ENCODE data around the gene SPRING1.

Gene SPRING1

DNA sequence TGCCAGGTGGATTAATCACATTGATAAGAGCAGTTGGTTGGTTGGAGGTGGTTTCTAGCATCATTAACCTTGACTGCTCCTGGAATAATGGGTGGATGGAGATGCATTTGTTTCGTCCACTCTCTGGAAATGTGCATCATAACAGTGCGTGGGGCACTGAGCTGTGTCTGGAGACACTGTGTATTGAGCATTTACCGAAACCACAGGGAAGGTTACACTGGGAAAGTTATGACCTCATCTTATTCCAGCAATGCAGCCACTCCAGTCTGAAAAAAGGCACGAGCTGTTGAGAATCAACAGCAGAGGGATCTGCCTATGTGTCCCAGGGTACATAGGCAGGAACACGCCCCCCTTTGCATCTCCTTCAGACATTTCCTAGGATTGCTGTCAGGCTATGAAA lies 27.4 kb upstream of the SPRING1 start (continued):
- no peak for TF ChIP-seq ZNF529 (tag by site-specific recombination; IDR thresholded peaks at IDR 0.05; ENCODE audit: insufficient replicate concordance)
- no peak for TF ChIP-seq ZNF768 (tag by site-specific recombination; IDR thresholded peaks at IDR 0.05)
- no peak for TF ChIP-seq ZNF610 (tag by site-specific recombination; IDR thresholded peaks at IDR 0.05; ENCODE audit: borderline replicate concordance)
- peak; percentile 40; the same call in 1 of the 2 replicates for TF ChIP-seq KLF10 (tag by site-specific recombination; IDR thresholded peaks at IDR 0.05)
- TF ChIP-seq, protein P1, sequence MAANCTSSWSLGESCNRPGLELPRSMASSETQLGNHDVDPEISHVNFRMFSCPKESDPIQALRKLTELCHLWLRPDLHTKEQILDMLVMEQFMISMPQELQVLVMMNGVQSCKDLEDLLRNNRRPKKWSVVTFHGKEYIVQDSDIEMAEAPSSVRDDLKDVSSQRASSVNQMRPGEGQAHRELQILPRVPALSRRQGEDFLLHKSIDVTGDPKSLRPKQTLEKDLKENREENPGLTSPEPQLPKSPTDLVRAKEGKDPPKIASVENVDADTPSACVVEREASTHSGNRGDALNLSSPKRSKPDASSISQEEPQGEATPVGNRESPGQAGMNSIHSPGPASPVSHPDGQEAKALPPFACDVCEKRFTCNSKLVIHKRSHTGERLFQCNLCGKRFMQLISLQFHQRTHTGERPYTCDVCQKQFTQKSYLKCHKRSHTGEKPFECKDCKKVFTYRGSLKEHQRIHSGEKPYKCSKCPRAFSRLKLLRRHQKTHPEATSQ (tag by site-specific recombination; IDR thresholded peaks at IDR 0.05) = no peak
- 0 out of 2 replicates have a peak, but pooled peaks have one; percentile 29 for TF ChIP-seq KLF9 (tag by site-specific recombination; IDR thresholded peaks at IDR 0.05; ENCODE audit: low read depth)
- TF ChIP-seq ZNF600 (tag by site-specific recombination; IDR thresholded peaks at IDR 0.05) = 0 out of 2 replicates have a peak, but pooled peaks have one; percentile 11
- peak; percentile 83 for TF ChIP-seq ZBTB17 (tag by site-specific recombination; IDR thresholded peaks at IDR 0.05)
- no peak for TF ChIP-seq ZIC2 (tag by site-specific recombination; IDR thresholded peaks at IDR 0.05)
- TF ChIP-seq ZBTB7A (tag by site-specific recombination; IDR thresholded peaks at IDR 0.05; ENCODE audit: low read depth) = no peak
- TF ChIP-seq ATF2 (tag by site-specific recombination; IDR thresholded peaks at IDR 0.05; ENCODE audit: low read depth) = peak; percentile 89
- TF ChIP-seq ZFP69B (tag by site-specific recombination; IDR thresholded peaks at IDR 0.05) = no peak
- TF ChIP-seq, protein P2, sequence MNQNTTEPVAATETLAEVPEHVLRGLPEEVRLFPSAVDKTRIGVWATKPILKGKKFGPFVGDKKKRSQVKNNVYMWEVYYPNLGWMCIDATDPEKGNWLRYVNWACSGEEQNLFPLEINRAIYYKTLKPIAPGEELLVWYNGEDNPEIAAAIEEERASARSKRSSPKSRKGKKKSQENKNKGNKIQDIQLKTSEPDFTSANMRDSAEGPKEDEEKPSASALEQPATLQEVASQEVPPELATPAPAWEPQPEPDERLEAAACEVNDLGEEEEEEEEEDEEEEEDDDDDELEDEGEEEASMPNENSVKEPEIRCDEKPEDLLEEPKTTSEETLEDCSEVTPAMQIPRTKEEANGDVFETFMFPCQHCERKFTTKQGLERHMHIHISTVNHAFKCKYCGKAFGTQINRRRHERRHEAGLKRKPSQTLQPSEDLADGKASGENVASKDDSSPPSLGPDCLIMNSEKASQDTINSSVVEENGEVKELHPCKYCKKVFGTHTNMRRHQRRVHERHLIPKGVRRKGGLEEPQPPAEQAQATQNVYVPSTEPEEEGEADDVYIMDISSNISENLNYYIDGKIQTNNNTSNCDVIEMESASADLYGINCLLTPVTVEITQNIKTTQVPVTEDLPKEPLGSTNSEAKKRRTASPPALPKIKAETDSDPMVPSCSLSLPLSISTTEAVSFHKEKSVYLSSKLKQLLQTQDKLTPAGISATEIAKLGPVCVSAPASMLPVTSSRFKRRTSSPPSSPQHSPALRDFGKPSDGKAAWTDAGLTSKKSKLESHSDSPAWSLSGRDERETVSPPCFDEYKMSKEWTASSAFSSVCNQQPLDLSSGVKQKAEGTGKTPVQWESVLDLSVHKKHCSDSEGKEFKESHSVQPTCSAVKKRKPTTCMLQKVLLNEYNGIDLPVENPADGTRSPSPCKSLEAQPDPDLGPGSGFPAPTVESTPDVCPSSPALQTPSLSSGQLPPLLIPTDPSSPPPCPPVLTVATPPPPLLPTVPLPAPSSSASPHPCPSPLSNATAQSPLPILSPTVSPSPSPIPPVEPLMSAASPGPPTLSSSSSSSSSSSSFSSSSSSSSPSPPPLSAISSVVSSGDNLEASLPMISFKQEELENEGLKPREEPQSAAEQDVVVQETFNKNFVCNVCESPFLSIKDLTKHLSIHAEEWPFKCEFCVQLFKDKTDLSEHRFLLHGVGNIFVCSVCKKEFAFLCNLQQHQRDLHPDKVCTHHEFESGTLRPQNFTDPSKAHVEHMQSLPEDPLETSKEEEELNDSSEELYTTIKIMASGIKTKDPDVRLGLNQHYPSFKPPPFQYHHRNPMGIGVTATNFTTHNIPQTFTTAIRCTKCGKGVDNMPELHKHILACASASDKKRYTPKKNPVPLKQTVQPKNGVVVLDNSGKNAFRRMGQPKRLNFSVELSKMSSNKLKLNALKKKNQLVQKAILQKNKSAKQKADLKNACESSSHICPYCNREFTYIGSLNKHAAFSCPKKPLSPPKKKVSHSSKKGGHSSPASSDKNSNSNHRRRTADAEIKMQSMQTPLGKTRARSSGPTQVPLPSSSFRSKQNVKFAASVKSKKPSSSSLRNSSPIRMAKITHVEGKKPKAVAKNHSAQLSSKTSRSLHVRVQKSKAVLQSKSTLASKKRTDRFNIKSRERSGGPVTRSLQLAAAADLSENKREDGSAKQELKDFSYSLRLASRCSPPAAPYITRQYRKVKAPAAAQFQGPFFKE (tag by site-specific recombination; IDR thresholded peaks at IDR 0.05; ENCODE audit: borderline replicate concordance) = no peak
- TF ChIP-seq SETDB1 (IDR thresholded peaks at IDR 0.05; ENCODE audit: insufficient read length, low read length) = no peak
- TF ChIP-seq YY1 (tag by site-specific recombination; IDR thresholded peaks at IDR 0.05) = no peak
- TF ChIP-seq ZNF658 (tag by site-specific recombination; IDR thresholded peaks at IDR 0.05) = no peak
- no peak for TF ChIP-seq SP7 (tag by site-specific recombination; IDR thresholded peaks at IDR 0.05)

- H3K4me1 ChIP-seq (ENCODE audit: control insufficient read depth, insufficient read depth, low read length) = no peaks in the 10 kb centered on the region; the same call in 1 of the 2 replicates
- POLR2A ChIA-PET = no interaction called here
- CTCF ChIA-PET = no interaction called here
- no peak overlapping the region for H3K4me3 ChIP-seq (ENCODE audit: low read depth, low read length)
- H3K9me3 ChIP-seq (ENCODE audit: control insufficient read depth, insufficient read depth, low read depth, low read length) = no peaks in the 10 kb centered on the region
- H3K36me3 ChIP-seq (ENCODE audit: control insufficient read depth in 2 of 2, insufficient read depth in 1 of 2, low read length in 2 of 2) = peaks cover 7 to 12% of the 10 kb centered on the region in 2 experiments; a peak in 2 of 3 replicates
- no peak overlapping the region for H3K27ac ChIP-seq (ENCODE audit: extremely low read depth, low read depth, low read length)
- TF ChIP-seq HOXC10 (CRISPR knock-in tag; IDR thresholded peaks at IDR 0.05) = no peak
- no peak for TF ChIP-seq ZSCAN16 (tag by site-specific recombination; IDR thresholded peaks at IDR 0.05)
- TF ChIP-seq, protein P3, sequence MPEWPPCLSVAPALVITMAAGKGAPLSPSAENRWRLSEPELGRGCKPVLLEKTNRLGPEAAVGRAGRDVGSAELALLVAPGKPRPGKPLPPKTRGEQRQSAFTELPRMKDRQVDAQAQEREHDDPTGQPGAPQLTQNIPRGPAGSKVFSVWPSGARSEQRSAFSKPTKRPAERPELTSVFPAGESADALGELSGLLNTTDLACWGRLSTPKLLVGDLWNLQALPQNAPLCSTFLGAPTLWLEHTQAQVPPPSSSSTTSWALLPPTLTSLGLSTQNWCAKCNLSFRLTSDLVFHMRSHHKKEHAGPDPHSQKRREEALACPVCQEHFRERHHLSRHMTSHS (tag by site-specific recombination; IDR thresholded peaks at IDR 0.05) = no peak
- no peak for TF ChIP-seq ZFP41 (tag by site-specific recombination; IDR thresholded peaks at IDR 0.05; ENCODE audit: borderline replicate concordance)
- TF ChIP-seq ZNF266 (tag by site-specific recombination; IDR thresholded peaks at IDR 0.05; ENCODE audit: low read depth) = no peak
- TF ChIP-seq OVOL3 (tag by site-specific recombination; IDR thresholded peaks at IDR 0.05) = no peak
- TF ChIP-seq KLF1 (tag by site-specific recombination; IDR thresholded peaks at IDR 0.05) = no peak
- TF ChIP-seq ZEB2 (tag by site-specific recombination; IDR thresholded peaks at IDR 0.05) = no peak
- TF ChIP-seq ZNF48 (tag by site-specific recombination; IDR thresholded peaks at IDR 0.05) = no peak
- TF ChIP-seq KLF9 (tag by site-specific recombination; IDR thresholded peaks at IDR 0.05; ENCODE audit: low read depth) = no peak
- no peak for TF ChIP-seq ZNF155 (tag by site-specific recombination; IDR thresholded peaks at IDR 0.05)
- no peak for TF ChIP-seq KLF10 (tag by site-specific recombination; IDR thresholded peaks at IDR 0.05)
Measured at GRCh38 chr12:116761499-116761898, 23.6 kb upstream of the SPRING1 start.
